Measurements from ENCODE around the gene PACSIN1.

Gene PACSIN1

DNA sequence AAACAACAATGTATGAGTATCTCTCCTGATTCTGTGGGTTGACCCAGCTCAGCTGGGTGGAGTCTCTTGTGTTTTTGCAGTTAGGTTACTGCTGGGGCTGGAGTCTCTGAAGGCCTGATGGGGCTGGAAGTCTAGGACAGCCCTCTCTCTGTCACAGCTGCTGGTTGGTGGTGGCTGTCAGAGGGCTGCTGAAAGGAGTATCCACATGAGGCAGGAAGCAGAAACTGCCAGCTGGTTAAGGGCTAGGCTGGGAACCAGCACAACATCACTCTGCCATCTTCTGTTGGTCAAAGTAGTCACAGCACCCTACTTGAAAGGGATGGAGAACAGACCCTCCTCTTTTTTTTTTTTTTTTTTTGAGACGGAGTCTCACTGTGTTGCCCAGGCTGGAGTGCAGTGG, 10.0 kb upstream of the PACSIN1 start (continued):
- no peak for TF ChIP-seq ZNF70 (CRISPR knock-in tag; IDR thresholded peaks at IDR 0.05)
- TF ChIP-seq, protein P1, sequence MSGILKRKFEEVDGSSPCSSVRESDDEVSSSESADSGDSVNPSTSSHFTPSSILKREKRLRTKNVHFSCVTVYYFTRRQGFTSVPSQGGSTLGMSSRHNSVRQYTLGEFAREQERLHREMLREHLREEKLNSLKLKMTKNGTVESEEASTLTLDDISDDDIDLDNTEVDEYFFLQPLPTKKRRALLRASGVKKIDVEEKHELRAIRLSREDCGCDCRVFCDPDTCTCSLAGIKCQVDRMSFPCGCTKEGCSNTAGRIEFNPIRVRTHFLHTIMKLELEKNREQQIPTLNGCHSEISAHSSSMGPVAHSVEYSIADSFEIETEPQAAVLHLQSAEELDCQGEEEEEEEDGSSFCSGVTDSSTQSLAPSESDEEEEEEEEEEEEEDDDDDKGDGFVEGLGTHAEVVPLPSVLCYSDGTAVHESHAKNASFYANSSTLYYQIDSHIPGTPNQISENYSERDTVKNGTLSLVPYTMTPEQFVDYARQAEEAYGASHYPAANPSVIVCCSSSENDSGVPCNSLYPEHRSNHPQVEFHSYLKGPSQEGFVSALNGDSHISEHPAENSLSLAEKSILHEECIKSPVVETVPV (CRISPR knock-in tag; IDR thresholded peaks at IDR 0.05) = no peak
- no peak for TF ChIP-seq CSDC2 (CRISPR knock-in tag; IDR thresholded peaks at IDR 0.05)
- TF ChIP-seq ISL1 (CRISPR knock-in tag; IDR thresholded peaks at IDR 0.05) = no peak

DNA sequence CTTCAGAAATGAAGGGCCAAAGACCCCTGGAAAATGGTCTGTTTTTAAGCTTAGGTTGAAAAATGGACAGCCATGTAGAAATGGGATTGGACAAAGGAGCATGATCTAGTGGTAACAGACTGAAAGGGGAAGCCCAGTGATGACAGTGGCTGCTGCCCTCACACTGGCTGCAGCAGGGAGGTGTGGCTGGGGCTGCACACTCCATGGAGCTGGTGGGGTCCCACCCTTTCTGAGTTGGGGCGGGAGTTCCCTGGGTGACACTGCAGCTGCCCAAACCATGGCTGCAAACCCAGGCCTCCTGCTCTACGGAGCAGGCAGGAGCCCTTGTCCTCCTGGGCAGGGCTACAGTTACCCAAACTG, 8.5 kb upstream of the PACSIN1 start:
- no peak for ATAC-seq
- TF ChIP-seq, protein P2, sequence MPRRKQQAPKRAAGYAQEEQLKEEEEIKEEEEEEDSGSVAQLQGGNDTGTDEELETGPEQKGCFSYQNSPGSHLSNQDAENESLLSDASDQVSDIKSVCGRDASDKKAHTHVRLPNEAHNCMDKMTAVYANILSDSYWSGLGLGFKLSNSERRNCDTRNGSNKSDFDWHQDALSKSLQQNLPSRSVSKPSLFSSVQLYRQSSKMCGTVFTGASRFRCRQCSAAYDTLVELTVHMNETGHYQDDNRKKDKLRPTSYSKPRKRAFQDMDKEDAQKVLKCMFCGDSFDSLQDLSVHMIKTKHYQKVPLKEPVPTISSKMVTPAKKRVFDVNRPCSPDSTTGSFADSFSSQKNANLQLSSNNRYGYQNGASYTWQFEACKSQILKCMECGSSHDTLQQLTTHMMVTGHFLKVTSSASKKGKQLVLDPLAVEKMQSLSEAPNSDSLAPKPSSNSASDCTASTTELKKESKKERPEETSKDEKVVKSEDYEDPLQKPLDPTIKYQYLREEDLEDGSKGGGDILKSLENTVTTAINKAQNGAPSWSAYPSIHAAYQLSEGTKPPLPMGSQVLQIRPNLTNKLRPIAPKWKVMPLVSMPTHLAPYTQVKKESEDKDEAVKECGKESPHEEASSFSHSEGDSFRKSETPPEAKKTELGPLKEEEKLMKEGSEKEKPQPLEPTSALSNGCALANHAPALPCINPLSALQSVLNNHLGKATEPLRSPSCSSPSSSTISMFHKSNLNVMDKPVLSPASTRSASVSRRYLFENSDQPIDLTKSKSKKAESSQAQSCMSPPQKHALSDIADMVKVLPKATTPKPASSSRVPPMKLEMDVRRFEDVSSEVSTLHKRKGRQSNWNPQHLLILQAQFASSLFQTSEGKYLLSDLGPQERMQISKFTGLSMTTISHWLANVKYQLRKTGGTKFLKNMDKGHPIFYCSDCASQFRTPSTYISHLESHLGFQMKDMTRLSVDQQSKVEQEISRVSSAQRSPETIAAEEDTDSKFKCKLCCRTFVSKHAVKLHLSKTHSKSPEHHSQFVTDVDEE (CRISPR knock-in tag; IDR thresholded peaks at IDR 0.05) = no peak
- TF ChIP-seq TOX (CRISPR knock-in tag; IDR thresholded peaks at IDR 0.05; ENCODE audit: borderline replicate concordance) (no peak), ZFP30 (CRISPR knock-in tag; IDR thresholded peaks at IDR 0.05) (no peak), BACH2 (CRISPR knock-in tag; IDR thresholded peaks at IDR 0.05; ENCODE audit: borderline replicate concordance) (no peak), ISL1 (CRISPR knock-in tag; IDR thresholded peaks at IDR 0.05) (no peak), PPARA (CRISPR knock-in tag; IDR thresholded peaks at IDR 0.05; ENCODE audit: borderline replicate concordance) (no peak), SNAI2 (CRISPR knock-in tag; IDR thresholded peaks at IDR 0.05) (no peak)
- TF ChIP-seq, protein P1 (CRISPR knock-in tag; IDR thresholded peaks at IDR 0.05) = no peak
- TF ChIP-seq, protein P3, sequence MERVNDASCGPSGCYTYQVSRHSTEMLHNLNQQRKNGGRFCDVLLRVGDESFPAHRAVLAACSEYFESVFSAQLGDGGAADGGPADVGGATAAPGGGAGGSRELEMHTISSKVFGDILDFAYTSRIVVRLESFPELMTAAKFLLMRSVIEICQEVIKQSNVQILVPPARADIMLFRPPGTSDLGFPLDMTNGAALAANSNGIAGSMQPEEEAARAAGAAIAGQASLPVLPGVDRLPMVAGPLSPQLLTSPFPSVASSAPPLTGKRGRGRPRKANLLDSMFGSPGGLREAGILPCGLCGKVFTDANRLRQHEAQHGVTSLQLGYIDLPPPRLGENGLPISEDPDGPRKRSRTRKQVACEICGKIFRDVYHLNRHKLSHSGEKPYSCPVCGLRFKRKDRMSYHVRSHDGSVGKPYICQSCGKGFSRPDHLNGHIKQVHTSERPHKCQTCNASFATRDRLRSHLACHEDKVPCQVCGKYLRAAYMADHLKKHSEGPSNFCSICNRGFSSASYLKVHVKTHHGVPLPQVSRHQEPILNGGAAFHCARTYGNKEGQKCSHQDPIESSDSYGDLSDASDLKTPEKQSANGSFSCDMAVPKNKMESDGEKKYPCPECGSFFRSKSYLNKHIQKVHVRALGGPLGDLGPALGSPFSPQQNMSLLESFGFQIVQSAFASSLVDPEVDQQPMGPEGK (CRISPR knock-in tag; IDR thresholded peaks at IDR 0.05; ENCODE audit: borderline replicate concordance) = no peak

DNA sequence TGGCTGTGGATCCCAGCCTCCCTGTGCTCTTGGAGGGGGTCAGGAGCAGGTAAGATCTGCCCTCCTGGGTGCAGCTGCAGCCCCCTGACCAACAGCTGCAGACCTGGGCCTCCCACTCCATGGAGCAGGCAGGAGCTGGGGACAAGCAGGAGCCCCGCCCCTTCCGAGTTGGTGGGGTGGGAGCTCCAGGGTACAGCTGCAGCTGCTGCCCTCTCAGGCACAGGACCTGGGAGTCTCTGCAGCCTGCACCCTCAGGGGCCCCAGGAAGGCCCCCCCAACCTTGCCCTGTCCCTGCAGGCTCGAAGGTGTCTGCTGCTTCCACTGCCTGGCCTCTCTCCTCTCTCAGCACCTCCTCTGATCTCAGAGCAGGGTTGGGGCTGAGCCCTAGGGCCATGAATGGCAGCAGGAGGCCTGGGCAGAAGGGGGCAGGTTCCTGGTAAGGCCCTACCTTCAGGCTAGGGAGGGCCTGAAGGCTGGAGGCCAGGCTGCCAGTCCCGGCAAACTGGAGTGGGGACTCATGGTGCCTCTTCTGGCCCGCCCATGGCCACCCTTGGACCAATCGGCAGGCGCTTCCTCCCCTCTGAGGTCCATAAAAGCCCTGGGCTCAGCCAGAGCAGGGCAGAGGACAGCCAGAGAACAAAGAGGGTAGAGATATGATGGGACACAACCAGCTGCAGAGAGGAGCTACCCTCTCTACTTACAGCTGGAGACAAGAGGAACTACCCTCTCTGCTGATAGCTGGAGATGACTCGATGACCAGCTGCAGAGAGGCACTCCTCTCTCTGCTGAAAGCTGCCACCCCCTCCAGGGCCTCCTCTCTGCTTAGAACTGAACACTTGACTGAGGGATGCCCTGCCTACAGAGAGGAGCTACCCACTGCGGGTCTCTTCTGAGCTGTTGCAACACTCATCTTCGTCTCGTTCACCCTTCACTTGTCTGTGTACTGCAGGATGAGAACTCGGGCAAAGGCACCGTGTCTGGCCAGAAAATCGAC, 7.8 kb upstream of the PACSIN1 start:
- no peak for TF ChIP-seq CSDC2 (CRISPR knock-in tag; IDR thresholded peaks at IDR 0.05)
- no peak for TF ChIP-seq BACH2 (CRISPR knock-in tag; IDR thresholded peaks at IDR 0.05; ENCODE audit: borderline replicate concordance)
- TF ChIP-seq, protein P4, sequence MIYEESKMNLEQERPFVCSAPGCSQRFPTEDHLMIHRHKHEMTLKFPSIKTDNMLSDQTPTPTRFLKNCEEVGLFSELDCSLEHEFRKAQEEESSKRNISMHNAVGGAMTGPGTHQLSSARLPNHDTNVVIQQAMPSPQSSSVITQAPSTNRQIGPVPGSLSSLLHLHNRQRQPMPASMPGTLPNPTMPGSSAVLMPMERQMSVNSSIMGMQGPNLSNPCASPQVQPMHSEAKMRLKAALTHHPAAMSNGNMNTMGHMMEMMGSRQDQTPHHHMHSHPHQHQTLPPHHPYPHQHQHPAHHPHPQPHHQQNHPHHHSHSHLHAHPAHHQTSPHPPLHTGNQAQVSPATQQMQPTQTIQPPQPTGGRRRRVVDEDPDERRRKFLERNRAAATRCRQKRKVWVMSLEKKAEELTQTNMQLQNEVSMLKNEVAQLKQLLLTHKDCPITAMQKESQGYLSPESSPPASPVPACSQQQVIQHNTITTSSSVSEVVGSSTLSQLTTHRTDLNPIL (CRISPR knock-in tag; IDR thresholded peaks at IDR 0.05; ENCODE audit: low read depth) = no peak
- TF ChIP-seq ZC3H10 (CRISPR knock-in tag; IDR thresholded peaks at IDR 0.05) = no peak
- TF ChIP-seq ZNF70 (CRISPR knock-in tag; IDR thresholded peaks at IDR 0.05) = no peak
- no peak for TF ChIP-seq TCF4 (CRISPR knock-in tag; IDR thresholded peaks at IDR 0.05; ENCODE audit: borderline replicate concordance)
- no peak for ATAC-seq

DNA sequence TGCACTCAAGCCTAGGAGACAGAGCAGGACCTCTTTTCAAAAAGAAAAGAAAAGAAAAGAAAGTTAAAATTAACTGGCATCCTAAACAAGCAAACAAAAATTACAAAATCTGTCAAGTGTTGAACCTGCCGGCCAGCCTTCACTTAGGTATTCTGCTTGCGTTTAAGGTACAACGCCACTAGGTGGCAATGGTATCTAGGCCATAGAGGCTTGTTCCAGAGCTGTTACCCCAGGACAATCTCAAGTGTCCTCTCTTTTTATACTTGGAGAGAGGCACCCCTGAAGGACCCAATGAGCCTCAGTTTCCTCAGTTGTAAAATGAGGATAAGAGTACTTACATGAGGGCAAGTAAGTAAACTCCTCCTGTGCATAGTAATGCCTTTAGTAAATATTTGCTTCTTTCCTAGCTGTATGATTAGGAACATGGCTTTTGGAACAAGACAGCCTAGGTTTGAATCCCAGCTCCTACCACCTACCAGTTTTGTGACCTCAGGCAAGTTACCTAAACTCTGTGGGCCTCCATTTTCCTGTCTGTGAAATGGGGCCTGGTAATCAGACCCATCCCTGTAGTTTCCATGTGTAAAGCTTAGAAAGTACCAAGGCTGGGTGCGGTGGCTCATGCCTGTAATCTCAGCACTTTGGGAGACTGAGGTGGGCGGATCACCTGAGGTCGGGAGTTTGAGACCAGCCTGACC, 5.8 kb upstream of the PACSIN1 start:
- peak; percentile 57 for ATAC-seq
- TF ChIP-seq ZNF70 (CRISPR knock-in tag; IDR thresholded peaks at IDR 0.05) (no peak), ZC3H10 (CRISPR knock-in tag; IDR thresholded peaks at IDR 0.05) (no peak), ZFP3 (CRISPR knock-in tag; IDR thresholded peaks at IDR 0.05) (no peak), GLIS3 (CRISPR knock-in tag; IDR thresholded peaks at IDR 0.05) (no peak), RARB (CRISPR knock-in tag; IDR thresholded peaks at IDR 0.05) (no peak), TCF4 (CRISPR knock-in tag; IDR thresholded peaks at IDR 0.05; ENCODE audit: borderline replicate concordance) (no peak), ESRRG (CRISPR knock-in tag; IDR thresholded peaks at IDR 0.05) (no peak), BACH2 (CRISPR knock-in tag; IDR thresholded peaks at IDR 0.05; ENCODE audit: borderline replicate concordance) (no peak), SNAI2 (CRISPR knock-in tag; IDR thresholded peaks at IDR 0.05) (no peak)
- TF ChIP-seq, protein P3 (CRISPR knock-in tag; IDR thresholded peaks at IDR 0.05; ENCODE audit: borderline replicate concordance) = no peak
- TF ChIP-seq, protein P2 (CRISPR knock-in tag; IDR thresholded peaks at IDR 0.05) = no peak

Measured in SK-N-SH treated with all-trans-retinoic acid at 6 μM for 48 hours (cell line).